HG03342 (cell line): ENCODE measurements around the gene SPINK13.
"Not testable (repeated sequence)": the region's sequence is repeated elsewhere in the genome, so short reads cannot be mapped to it uniquely, and the experiment has no call there.

ENCODE experiments used
- ATAC-seq: cut with Tn5 transposase; IDR thresholded peaks from one replicate; pipeline ENCODE4 v1.9.1; 2021; ENCODE audit warnings: mild to moderate bottlenecking, moderate library complexity; ENCODE audit not compliant: unreplicated experiment

SPINK13 gene

GRCh38 chr5:148311484-148311883 lies 42.9 kb downstream of the SPINK13 start:
- no peak for ATAC-seq

- no peak for ATAC-seq
Measured at GRCh38 chr5:148312153-148312552, 43.6 kb downstream of the SPINK13 start, which contains the start of gene SPINK7. SPINK7 (plus strand) TSS chr5:148312423; CDS start chr5:148312484, 61 bp downstream.

GRCh38 chr5:148314187-148314586 lies 45.6 kb downstream of the SPINK13 start:
- ATAC-seq, result no peak

GRCh38 chr5:148314731-148315130 lies 46.1 kb downstream of the SPINK13 start:
- no peak for ATAC-seq

GRCh38 chr5:148320011-148320963 lies 51.7 kb downstream of the SPINK13 start:
- ATAC-seq, result not testable (repeated sequence)

GRCh38 chr5:148333262-148333849 lies 64.8 kb downstream of the SPINK13 start:
- no peak for ATAC-seq

GRCh38 chr5:148335259-148335658 lies 66.7 kb downstream of the SPINK13 start, which contains the start of gene SPINK9:
SPINK9 (plus strand) TSS chr5:148335559; CDS start chr5:148335614, 55 bp downstream.
- ATAC-seq, result no peak
